ENCODE data around the gene ZFP92.

ZFP92 gene

GRCh38 chrX:153441296-153441695, 30.0 kb downstream of the ZFP92 start:
- DNase-seq: no peak

GRCh38 chrX:153441981-153442380, 30.7 kb downstream of the ZFP92 start:
- no peak for DNase-seq

- DNase-seq: no peak
These were observed 31.2 kb downstream of the ZFP92 start for GRCh38 chrX:153442463-153442862.

- DNase-seq: no peak
These were observed 32.4 kb downstream of the ZFP92 start for GRCh38 chrX:153443476-153444332.

GRCh38 chrX:153444333-153445011, 33.2 kb downstream of the ZFP92 start:
- DNase-seq: no peak

- no peak for DNase-seq
These were observed 34.0 kb downstream of the ZFP92 start for GRCh38 chrX:153445106-153445855.

GRCh38 chrX:153445856-153446635, 34.8 kb downstream of the ZFP92 start, which contains the start of gene TREX2:
Gene TREX2, minus strand, starts transcription at chrX:153446056. Its CDS starts 626 bp downstream, at chrX:153445430.
- no peak for DNase-seq

GRCh38 chrX:153446636-153446936, 35.3 kb downstream of the ZFP92 start:
- no peak for DNase-seq

GRCh38 chrX:153446950-153447580, 35.8 kb downstream of the ZFP92 start:
- DNase-seq: no peak

GRCh38 chrX:153447581-153447960, 36.3 kb downstream of the ZFP92 start:
- no peak for DNase-seq

GRCh38 chrX:153448556-153449367, 37.5 kb downstream of the ZFP92 start:
- DNase-seq: no peak

GRCh38 chrX:153449368-153450113, 38.3 kb downstream of the ZFP92 start:
- DNase-seq: no peak

GRCh38 chrX:153450114-153450948, 39.1 kb downstream of the ZFP92 start:
- no peak for DNase-seq

GRCh38 chrX:153450949-153451277, 39.6 kb downstream of the ZFP92 start:
- no peak for DNase-seq

GRCh38 chrX:153454901-153455550, 43.8 kb downstream of the ZFP92 start:
- no peak for DNase-seq

GRCh38 chrX:153455571-153455970, 44.3 kb downstream of the ZFP92 start:
- DNase-seq: no peak

- DNase-seq: no peak
These were observed 44.9 kb downstream of the ZFP92 start for GRCh38 chrX:153456161-153456560.

GRCh38 chrX:153456704-153457103, 45.4 kb downstream of the ZFP92 start:
- no peak for DNase-seq

- no peak for DNase-seq
These were observed 46.0 kb downstream of the ZFP92 start for GRCh38 chrX:153457136-153457825.
